Amniotic epithelial cell (primary cell): ENCODE measurements around the gene VPS51.
A peak's percentile ranks its signal among the peaks of the same experiment; 100 is the strongest.
"Not testable (repeated sequence)": the region's sequence is repeated elsewhere in the genome, so short reads cannot be mapped to it uniquely, and the experiment has no call there.

Experiments
- DNase-seq: peaks from one replicate; pipeline ENCODE4 v3.0.0-alpha.2; 2010; ENCODE audit warnings: low read depth

VPS51 gene

DNA sequence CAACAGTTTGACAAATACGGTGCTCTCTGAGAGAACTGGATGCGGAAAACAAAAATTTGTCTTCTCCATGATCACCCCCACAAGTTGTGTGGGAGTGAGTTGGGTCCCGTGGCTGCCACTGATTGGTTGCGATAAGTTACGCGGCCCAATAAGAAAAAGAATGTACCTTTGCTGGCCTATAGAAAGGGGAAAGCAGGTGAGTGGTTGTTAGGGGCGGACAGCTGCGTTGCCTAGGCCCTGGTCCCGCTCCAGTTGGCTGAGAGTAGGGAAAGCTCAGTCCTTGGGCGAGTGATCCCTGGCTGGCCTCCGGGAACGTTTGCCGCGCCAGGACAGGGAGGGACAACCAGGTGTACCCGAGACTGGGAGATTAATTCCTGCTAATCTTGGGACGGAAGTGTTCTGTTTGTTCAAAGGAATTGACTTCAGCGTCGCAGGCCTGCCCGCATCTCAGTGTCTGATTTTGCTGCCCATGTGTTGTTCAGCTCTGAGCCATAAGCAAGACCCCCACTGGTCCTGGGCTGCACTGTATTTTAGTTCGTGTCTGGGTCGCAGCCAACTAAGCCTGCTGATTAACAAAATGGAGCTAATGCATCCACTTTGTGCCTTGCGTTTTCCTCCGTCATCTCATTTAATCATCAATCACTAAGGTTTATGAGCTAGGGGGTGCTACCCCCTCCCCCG, 39.1 kb downstream of the VPS51 start:
- peak; percentile 97 for DNase-seq

DNA sequence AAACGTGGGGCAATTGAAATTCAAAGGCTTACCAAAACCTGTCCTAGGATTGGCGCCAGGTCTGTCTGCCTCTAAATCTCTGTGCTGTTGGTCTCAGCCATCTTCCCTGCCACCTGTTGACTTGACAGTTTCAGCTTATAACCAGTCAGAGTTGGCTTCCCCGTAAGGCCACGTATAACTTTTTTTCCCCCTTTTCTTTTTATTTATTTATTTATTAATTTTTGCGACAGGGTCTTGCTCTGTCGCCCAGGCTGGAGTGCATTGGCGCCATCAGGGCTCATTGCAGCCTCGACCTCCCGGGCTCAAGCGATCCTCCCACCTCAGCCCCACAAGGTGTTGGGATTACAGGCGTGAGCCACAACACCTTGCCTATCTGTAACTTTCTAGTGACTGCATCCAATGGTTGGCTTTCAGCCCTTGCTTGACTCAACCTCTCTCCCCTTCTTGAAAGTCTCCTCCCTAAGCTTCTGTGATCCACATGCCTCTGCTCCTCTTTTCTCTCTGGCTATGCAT, 39.7 kb downstream of the VPS51 start:
- no peak for DNase-seq

DNA sequence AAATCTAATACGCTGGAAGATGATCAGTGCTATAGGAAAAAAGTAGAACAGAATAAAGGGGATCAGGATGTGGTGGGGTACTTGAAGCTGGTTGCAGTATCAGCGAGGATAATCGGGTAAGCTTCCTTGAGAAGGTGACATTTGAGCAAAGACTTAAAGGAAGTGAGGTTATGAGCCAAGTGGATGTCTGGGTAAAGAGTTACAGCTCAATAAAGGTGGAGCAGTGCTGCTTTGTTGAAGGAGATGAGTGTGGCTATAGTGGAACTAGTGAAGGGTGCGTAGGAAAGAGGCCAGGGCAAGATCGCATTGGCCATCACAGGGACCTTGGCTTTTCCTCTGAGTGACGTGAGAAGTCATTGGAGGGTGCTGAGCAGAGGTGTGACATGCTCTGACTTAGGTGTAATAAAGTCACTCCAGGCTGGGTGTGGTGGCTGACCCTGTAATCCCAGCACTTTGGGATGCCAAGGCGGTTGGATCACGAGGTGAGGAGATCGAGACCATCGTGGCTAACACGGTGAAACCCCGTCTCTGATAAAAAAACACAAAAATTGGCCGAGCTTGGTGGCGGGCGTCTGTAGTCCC, 40.6 kb downstream of the VPS51 start:
- no peak for DNase-seq

DNA sequence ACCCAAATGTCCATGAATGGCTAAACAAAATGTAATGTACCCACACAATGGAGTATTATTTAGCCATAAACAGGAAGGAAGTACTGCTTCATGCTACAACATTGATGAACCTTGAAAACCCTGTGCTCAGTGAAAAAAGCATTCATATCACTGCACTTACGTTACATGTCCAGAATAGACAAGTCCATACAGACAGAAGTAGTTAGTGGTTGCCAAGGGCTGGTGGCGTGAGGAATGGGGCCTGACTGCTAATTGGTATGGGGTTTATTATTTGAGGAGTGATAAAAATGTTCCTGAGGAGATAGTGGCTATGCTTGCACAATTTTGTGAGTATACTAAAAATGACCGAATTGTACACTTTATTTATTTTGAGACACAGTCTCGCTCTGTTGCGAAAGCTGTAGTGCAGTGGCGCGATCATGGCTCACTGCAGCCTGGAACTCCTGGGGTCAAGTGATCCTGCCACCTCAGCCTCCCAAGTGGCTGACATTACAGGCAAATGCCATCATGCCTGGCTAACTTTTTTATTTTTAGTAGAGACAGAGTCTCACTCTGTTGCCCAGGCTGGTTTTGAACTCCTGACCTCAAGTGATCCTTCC, 46.0 kb downstream of the VPS51 start:
- no peak for DNase-seq

DNA sequence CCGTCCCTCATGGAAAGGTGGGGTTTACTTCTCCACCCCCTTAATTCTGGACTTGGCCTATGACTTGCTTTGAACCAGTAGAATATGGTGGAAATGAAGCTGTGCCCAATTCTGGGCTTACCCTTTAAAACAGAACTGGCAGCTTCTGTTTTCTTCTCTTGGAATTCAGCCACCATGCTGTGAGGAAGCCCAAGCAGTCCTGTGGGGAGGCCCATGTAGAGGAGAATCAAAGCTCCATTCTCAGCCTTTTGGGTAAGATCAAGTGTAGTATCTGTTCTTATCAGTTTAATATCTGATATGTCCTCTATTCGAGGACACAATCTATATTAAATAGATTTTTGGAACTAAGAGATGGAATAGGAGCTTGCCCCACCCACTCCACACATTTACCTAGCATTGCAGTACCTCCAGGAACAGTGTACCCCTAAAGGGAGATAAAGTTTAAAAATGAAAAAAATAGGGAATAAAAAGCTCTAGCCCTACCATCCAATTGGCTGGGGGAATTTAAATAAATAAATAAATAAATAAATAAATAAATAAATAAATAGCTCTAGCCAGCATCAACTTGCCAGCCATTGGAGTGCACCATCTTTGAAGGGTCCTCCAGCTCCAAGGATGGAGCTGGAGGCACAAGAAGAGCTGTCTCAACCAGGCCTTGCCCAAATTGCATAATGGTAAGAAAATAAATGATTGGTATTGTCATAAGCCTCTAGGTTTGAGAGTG, 51.5 kb downstream of the VPS51 start:
- DNase-seq, result no peak

DNA sequence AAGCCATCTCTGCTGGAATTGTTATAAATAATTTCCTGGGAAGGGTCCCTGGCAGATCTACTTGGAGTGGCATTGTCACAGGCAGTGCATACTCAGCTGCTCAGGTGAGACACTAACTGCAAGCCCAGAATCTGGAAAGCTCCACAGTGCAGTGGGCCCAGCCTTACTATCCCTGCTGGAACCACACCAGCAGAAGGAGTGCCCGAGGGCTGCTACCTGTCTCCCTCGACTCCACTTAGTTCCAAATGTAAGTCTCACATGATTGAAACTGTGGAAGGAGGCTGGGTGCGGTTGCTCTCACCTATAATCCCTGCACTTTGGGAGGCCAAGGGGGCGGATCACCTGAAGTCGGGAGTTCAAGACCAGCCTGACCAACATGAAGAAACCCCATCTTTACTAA, 52.6 kb downstream of the VPS51 start:
- DNase-seq, result no peak

DNA sequence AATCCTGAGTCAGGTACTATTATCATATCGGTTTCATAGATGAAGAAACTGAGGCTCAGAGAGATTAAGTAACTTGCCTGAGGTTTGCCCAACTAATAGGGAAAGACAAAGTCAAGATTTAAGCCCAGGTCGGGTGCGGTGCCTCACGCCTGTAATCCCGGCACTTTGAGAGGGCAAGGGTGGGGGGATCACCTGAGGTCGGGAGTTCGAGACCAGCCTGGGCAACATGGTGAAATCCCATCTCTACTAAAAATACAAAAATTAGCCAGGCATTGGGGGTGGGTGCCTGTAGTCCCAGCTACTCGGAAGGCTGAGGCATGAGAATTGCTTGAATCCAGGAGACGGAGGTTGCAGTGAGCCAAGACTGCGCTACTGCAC, 54.1 kb downstream of the VPS51 start:
- DNase-seq, result not testable (repeated sequence)

DNA sequence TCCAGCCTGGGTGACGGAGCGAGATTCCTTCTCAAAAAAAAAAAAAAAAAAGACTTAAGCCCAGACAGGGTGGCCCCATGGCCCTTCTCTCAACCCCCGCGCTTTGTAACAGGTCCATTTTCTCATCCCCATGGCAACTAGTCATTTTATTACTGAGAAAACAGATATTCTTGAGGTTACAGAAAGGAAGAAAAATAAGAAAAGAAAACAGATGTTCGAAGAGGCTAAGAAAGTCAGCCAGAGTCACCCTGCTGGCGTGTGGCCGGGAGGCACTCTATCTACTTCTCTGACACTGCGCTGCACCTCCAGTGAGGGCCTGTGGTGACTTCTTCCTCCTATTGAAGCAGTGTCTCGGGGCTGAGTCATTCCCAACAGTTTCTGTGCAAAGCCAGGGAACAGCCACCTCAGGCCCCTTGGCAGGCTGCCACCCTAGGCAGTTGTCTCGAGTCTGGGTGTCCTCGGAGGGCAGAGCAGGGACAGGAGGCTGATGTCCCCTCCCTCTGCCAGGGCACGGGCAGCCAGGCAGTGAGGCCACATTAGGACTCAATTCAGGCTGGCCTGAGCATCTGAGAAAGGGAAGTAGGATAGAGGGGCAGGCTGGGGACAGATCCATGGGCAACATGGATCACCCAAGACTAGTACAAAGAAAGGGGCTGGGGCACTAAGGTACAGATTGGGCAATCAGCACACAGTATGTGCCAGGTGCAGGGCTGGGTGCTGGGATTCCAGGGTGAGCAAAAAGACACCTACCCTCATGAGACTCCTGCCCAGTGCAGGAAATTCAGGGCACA, 54.7 kb downstream of the VPS51 start:
- peak; percentile 54 for DNase-seq

DNA sequence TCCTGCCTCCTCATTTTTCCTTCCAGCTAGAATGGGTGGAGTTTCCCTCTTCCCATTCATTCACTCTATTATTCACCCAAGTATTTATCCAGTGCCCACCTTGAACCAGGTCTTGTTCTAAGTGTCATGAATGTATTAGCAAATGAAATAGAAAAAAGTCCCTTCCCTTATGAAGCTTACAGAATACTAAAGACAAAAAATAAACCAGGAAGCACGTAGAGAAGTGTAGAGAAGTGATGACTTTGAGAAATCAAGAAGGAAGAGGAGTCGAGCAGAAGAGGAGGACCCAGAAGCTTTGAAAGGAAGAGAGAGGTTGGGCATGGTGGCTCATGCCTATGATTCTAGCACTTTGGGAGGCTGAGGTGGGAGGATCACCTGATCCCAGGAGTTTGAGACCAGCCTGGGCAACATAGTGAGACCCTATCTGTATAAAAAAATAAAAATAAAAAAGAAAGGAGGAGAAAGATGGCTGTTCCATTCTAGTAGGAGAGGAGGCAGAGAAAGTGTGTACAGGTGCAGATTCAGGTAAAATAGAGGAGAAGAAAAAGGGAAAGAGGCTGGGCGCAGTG, 55.4 kb downstream of the VPS51 start:
- DNase-seq, result no peak

DNA sequence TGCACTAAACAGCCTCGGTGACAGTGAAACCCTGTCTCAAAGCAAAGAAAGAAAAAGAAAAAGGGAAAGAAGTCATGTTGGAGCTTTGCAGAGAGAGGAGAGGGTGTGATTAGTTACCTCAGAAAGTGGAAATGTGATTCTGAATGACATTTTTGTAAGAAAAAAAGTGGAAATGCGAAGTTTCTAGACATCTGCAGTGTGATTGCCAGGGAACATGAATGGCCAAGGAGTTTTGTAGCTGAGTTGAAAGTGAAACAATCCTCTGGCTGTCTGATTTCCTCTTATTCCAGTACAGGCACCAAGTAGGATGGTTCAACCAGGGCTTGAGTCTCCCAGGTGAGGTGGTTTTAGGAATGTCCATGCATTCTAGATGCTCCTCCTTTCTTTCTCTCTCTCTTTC, 56.1 kb downstream of the VPS51 start:
- DNase-seq, result no peak

DNA sequence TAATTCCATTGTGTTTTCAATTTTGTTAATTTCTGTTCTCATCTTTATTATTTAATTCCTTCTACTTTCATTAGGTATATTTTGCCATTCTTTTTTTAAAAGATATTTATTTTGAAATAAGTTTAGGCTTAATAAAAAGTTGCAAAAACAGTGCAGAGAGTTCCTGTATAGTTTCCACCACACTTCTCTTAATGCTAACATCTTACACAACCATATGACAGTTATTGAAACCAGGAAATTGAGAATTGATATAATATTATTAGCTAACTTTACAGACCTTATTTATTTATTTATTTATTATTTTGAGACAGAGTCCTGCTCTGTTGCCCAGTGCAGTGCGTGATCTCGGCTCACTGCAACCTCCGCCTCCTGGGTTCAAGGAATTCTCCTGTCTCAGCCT, 60.2 kb downstream of the VPS51 start:
- DNase-seq, result no peak

DNA sequence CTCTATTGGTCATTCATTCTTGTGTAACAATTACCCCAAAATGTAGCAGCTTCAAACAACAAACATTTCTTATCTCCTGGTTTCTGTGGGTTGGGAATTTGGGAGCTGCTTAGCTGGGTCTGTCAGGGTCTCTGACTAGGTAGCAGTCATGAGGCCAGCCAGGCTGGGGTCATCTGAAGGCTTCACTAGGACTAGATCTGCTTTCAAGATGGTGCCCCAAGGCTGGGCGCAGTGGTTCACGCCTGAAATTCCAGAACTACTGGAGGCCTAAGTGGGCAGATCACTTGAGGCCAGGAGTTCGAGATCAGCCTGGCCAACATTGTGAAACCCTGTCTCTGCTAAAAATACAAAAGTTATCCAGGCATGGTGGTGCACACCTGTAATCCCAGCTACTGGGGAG, 60.9 kb downstream of the VPS51 start:
- DNase-seq, result no peak

DNA sequence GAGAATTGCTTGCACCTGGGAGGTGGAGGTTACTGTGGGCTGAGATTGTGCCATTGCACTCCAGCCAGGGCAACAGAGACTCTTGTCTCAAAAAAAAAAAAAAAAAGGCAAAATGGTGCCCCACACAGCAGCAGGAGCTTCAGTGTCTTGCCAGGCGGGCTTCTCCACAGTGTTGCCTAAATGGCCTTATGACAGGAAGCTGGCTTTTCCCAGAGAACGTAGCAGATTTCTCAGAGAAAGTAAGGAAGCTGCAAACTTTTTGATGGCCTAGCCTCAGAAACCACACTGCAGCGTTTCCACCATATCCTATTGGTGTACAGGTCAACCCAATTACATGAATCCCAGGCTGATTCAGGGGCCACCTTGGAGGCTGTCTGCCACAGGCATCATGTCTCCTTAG, 61.3 kb downstream of the VPS51 start:
- DNase-seq, result no peak

DNA sequence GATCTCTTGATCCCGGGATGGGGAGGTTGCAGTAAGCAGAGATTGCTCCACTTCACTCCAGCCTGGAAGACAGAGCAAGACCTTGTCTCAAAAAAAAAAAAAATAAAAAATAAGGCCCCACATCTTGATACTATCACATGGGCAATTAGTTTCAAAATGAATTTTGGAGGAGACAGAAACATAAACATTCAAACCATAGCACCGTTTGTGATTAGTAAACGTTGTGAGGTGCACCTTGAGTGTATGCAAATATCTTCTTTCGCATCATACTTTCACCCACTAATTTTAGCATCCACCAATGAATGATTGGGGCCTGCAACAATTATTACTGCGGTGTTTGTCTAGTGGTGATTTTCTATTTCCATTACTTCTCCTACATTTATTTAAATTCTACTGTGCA, 63.0 kb downstream of the VPS51 start:
- no peak for DNase-seq

DNA sequence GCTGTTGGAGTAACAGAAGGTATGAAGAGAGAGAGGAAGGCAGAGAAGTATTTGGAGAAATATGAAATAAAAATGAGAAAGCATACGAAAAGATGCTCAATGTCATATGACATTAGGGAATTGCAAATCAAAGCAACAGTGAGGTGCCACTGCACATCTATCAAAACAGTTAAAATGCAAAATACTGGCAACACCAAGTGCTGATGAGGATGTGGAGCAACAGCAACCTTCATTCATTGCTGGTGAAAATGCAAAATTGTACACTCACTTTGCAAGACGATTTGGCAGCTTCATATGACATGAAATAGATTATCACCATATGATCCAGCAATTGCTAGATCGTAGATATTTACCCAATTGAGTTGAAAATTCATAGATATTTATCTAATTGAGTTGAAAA, 64.6 kb downstream of the VPS51 start:
- DNase-seq, result no peak
